Esophagus (tissue), 2 donors: Measurements from ENCODE around the gene CSF1R. TPM values are rescaled to one million over a fixed set of nuclear protein-coding genes. Genes with fewer than 3 reads are reported as not detected.

Source experiments
- H3K27ac ChIP-seq, 2 donors: one replicate each; pipeline ENCODE4 v1.5.1; 2013; ENCODE audit warnings: low read depth in 2 of 2, mild to moderate bottlenecking in 2 of 2, inconsistent platforms in 1 of 2, low read length in 1 of 2, moderate library complexity in 1 of 2
- H3K27me3 ChIP-seq, 2 donors: one replicate each; pipeline ENCODE4 v1.6.1; 2013; ENCODE audit warnings: low read length in 2 of 2, control low read depth in 1 of 2, mild to moderate bottlenecking in 1 of 2; ENCODE audit not compliant: insufficient read depth in 2 of 2, control insufficient read depth in 1 of 2
- H3K36me3 ChIP-seq, 2 donors: one replicate each; pipeline ENCODE4 v1.6.1; 2013; ENCODE audit warnings: low read length in 1 of 2; ENCODE audit not compliant: control insufficient read depth in 2 of 2, insufficient read depth in 2 of 2
- H3K4me1 ChIP-seq, 2 donors: one replicate each; pipeline ENCODE4 v1.6.1; 2013; ENCODE audit warnings: low read length in 1 of 2; ENCODE audit not compliant: control insufficient read depth in 2 of 2, insufficient read depth in 2 of 2
- H3K4me3 ChIP-seq, 2 donors: one replicate each; pipeline ENCODE4 v1.5.1; 2013; ENCODE audit warnings: low read length in 2 of 2, mild to moderate bottlenecking in 2 of 2, low read depth in 1 of 2, moderate library complexity in 1 of 2
- H3K9me3 ChIP-seq, 2 donors: one replicate each; pipeline ENCODE4 v1.6.1; 2013; ENCODE audit warnings: mild to moderate bottlenecking in 2 of 2, low read depth in 1 of 2, low read length in 1 of 2, moderate library complexity in 1 of 2; ENCODE audit not compliant: control insufficient read depth in 2 of 2, insufficient read depth in 1 of 2
- WGBS, 2 donors: extraction: QIAGEN DNeasy Blood & Tissue Kit; methylation state at CpG; one replicate each; pipeline ENCODE4 v1.1.7; 2013; 5-methylcytosine and 5-hydroxymethylcytosine counted together
- polyA plus RNA-seq, 2 donors: library from polyadenylated mRNA; stranded (reverse); fragments of 200-250 nt; gene quantifications; one replicate each; pipeline ENCODE4 v1.2.3, GENCODE V29; 2013
- donor health status: healthy with polysubstance abuse.
- donor health status: Bipolar disorder and iron deficiency.

Gene CSF1R
- polyA plus RNA-seq, 2 donors, result 2.0 to 4.9 TPM

- H3K4me3 ChIP-seq, result no peak overlapping the region
- no peak overlapping the region for H3K27ac ChIP-seq
- H3K9me3 ChIP-seq, result peaks cover 0 to 3% of the 10 kb centered on the region in 2 donors
- no peaks in the 10 kb centered on the region for H3K36me3 ChIP-seq
- H3K27me3 ChIP-seq, result no peaks in the 10 kb centered on the region
- H3K4me1 ChIP-seq, result no peaks in the 10 kb centered on the region
- 46 to 52% methylated on average over 3 of the region's 3 CpGs for WGBS, 2 donors
These were observed 4.0 kb downstream of the CSF1R start for GRCh38 chr5:150082374-150082773.

GRCh38 chr5:150081541-150082283, 4.6 kb downstream of the CSF1R start:
- Histone ChIP-seq H3K27me3 (no peaks in the 10 kb centered on the region), H3K36me3 (no peaks in the 10 kb centered on the region), H3K9me3 (peaks cover 0 to 3% of the 10 kb centered on the region in 2 donors), H3K4me1 (no peaks in the 10 kb centered on the region), H3K27ac (no peak overlapping the region), H3K4me3 (no peak overlapping the region)
- WGBS, 2 donors, result 31 to 34% methylated on average over 15 of the region's 15 CpGs

GRCh38 chr5:150080696-150081435, 5.5 kb downstream of the CSF1R start:
- Histone ChIP-seq H3K27ac (no peak overlapping the region), H3K36me3 (no peaks in the 10 kb centered on the region), H3K4me1 (no peaks in the 10 kb centered on the region), H3K27me3 (no peaks in the 10 kb centered on the region), H3K9me3 (peaks cover 0 to 3% of the 10 kb centered on the region in 2 donors), H3K4me3 (no peak overlapping the region)
- WGBS, 2 donors, result 80 to 85% methylated on average over 15 of the region's 15 CpGs

- WGBS, 2 donors, result 93 to 95% methylated on average over 19 of the region's 19 CpGs
- Histone ChIP-seq H3K27me3 (no peaks in the 10 kb centered on the region), H3K4me3 (no peak overlapping the region), H3K9me3 (peaks cover 0 to 3% of the 10 kb centered on the region in 2 donors), H3K4me1 (no peaks in the 10 kb centered on the region), H3K36me3 (no peaks in the 10 kb centered on the region), H3K27ac (no peak overlapping the region)
These were observed 6.4 kb downstream of the CSF1R start for GRCh38 chr5:150079909-150080461.

GRCh38 chr5:150078802-150079689, 7.3 kb downstream of the CSF1R start:
- WGBS, 2 donors, result 83 to 88% methylated on average over 7 of the region's 7 CpGs
- Histone ChIP-seq H3K27me3 (no peaks in the 10 kb centered on the region), H3K4me3 (no peak overlapping the region)

GRCh38 chr5:150077996-150078801, 8.2 kb downstream of the CSF1R start:
- Histone ChIP-seq H3K4me3 (no peak overlapping the region), H3K4me1 (no peaks in the 10 kb centered on the region), H3K27me3 (no peaks in the 10 kb centered on the region), H3K27ac (no peak overlapping the region), H3K9me3 (peaks cover 0 to 3% of the 10 kb centered on the region in 2 donors), H3K36me3 (no peaks in the 10 kb centered on the region)
- 90 to 91% methylated on average over 8 of the region's 8 CpGs for WGBS, 2 donors

More at GRCh38 chr5:150078802-150079689, 7.3 kb downstream of the CSF1R start:
- H3K4me1 ChIP-seq, result no peaks in the 10 kb centered on the region
- no peak overlapping the region for H3K27ac ChIP-seq
- H3K9me3 ChIP-seq, result peaks cover 0 to 3% of the 10 kb centered on the region in 2 donors
- H3K36me3 ChIP-seq, result no peaks in the 10 kb centered on the region

GRCh38 chr5:150077060-150077459, 9.3 kb downstream of the CSF1R start:
- 85 to 87% methylated on average over 8 of the region's 8 CpGs for WGBS, 2 donors
- Histone ChIP-seq H3K4me3 (no peak overlapping the region), H3K9me3 (peaks cover 0 to 3% of the 10 kb centered on the region in 2 donors), H3K36me3 (no peaks in the 10 kb centered on the region), H3K27ac (no peak overlapping the region), H3K4me1 (no peaks in the 10 kb centered on the region), H3K27me3 (no peaks in the 10 kb centered on the region)

- H3K27ac ChIP-seq, result no peak overlapping the region
- H3K27me3 ChIP-seq, result no peaks in the 10 kb centered on the region
- 80 to 83% methylated on average over 4 of the region's 4 CpGs for WGBS, 2 donors
These were observed 10.5 kb downstream of the CSF1R start for GRCh38 chr5:150075806-150076205.

More at GRCh38 chr5:150075806-150076205, 10.5 kb downstream of the CSF1R start:
- no peak overlapping the region for H3K4me3 ChIP-seq
- H3K4me1 ChIP-seq, result no peaks in the 10 kb centered on the region
- H3K9me3 ChIP-seq, result peaks cover 0 to 3% of the 10 kb centered on the region in 2 donors
- H3K36me3 ChIP-seq, result no peaks in the 10 kb centered on the region
